Activated CD8-positive, alpha-beta T cell treated with anti-CD3 and anti-CD28 coated beads for 36 hours (primary cell): ENCODE data around the gene CDH13. TPM values are rescaled to one million over a fixed set of nuclear protein-coding genes. Genes with fewer than 3 reads are reported as not detected.

ENCODE experiments used
- ATAC-seq: fragments of 200-7000 bp; cut with Tn5 transposase; one replicate; pipeline ENCODE4 v1.10.0; 2021; ENCODE audit warnings: mild to moderate bottlenecking, moderate library complexity
- CTCF ChIA-PET: fragments of 350-600 bp; sonication (Branson Sonifier 250); formaldehyde crosslinking; loops from one replicate; lab custom pipeline; 2021; ENCODE audit warnings: antibody characterized with exemption; lab: Charles Lee
- POLR2A ChIA-PET: fragments of 350-600 bp; sonication (Branson Sonifier 250); formaldehyde crosslinking; loops from one replicate; lab custom pipeline; 2021; ENCODE audit warnings: antibody characterized with exemption; lab: Charles Lee
- DNase-seq: peaks from one replicate; pipeline ENCODE4 v3.0.0-alpha.2; 2020
- H3K27ac Mint-ChIP-seq: one replicate; pipeline ENCODE4 v1.8.0; 2021; ENCODE audit warnings: mild to moderate bottlenecking, mixed read lengths
- H3K27me3 Mint-ChIP-seq: one replicate; pipeline ENCODE4 v1.8.0; 2021; ENCODE audit warnings: mixed read lengths
- H3K36me3 Mint-ChIP-seq: one replicate; pipeline ENCODE4 v1.8.0; 2021; ENCODE audit warnings: low read depth, mixed read lengths
- H3K4me1 Mint-ChIP-seq: one replicate; pipeline ENCODE4 v1.8.0; 2021; ENCODE audit warnings: low read depth, mixed read lengths
- H3K4me3 Mint-ChIP-seq: one replicate; pipeline ENCODE4 v1.8.0; 2021; ENCODE audit warnings: mild to moderate bottlenecking, moderate library complexity, mixed read lengths
- H3K9me3 Mint-ChIP-seq: one replicate; pipeline ENCODE4 v1.8.0; 2021; ENCODE audit warnings: mixed read lengths
- intact Hi-C: fragments of 100-400 bp; cut with micrococcal nuclease; formaldehyde crosslinking; loops from one replicate; pipeline ENCODE4 v1.10.0; 2022
- total RNA-seq, 2 experiments: library from RNA; stranded (reverse); gene quantifications; one replicate each; pipeline ENCODE4 v1.2.3, GENCODE V29; 2021
- TF ChIP-seq, protein P1 (sequence below): fragments of 200-600 bp; IDR thresholded peaks from one replicate; pipeline ENCODE4 v1.8.0; 2022; ENCODE audit warnings: antibody characterized with exemption, mild to moderate bottlenecking

CDH13 gene
- not detected for total RNA-seq

- TF ChIP-seq, protein P1, sequence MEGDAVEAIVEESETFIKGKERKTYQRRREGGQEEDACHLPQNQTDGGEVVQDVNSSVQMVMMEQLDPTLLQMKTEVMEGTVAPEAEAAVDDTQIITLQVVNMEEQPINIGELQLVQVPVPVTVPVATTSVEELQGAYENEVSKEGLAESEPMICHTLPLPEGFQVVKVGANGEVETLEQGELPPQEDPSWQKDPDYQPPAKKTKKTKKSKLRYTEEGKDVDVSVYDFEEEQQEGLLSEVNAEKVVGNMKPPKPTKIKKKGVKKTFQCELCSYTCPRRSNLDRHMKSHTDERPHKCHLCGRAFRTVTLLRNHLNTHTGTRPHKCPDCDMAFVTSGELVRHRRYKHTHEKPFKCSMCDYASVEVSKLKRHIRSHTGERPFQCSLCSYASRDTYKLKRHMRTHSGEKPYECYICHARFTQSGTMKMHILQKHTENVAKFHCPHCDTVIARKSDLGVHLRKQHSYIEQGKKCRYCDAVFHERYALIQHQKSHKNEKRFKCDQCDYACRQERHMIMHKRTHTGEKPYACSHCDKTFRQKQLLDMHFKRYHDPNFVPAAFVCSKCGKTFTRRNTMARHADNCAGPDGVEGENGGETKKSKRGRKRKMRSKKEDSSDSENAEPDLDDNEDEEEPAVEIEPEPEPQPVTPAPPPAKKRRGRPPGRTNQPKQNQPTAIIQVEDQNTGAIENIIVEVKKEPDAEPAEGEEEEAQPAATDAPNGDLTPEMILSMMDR = no peak
- ChIA-PET CTCF (no interaction called here), POLR2A (no interaction called here)
- Mint-ChIP-seq H3K27ac (no peak within 1 kb of the TSS), H3K4me1 (no peaks in the 10 kb centered on the region), H3K36me3 (no peaks in the 10 kb centered on the region), H3K27me3 (peaks cover 49% of the 10 kb centered on the region), H3K9me3 (no peaks in the 10 kb centered on the region), H3K4me3 (no peak within 1 kb of the TSS)
- intact Hi-C loops = no loop called here
- no peak for ATAC-seq
- no peak for DNase-seq
Measured at GRCh38 chr16:82626791-82627261, at the start of gene CDH13. TSS of gene CDH13 (plus strand) at chr16:82626969.

- intact Hi-C loops = no loop called here
- H3K4me1 Mint-ChIP-seq = no peaks in the 10 kb centered on the region
- no peak for ATAC-seq
- CTCF ChIA-PET = no interaction called here
- no peak overlapping the region for H3K27ac Mint-ChIP-seq
- no peaks in the 10 kb centered on the region for H3K36me3 Mint-ChIP-seq
- peak; percentile 3 for DNase-seq
- no peaks in the 10 kb centered on the region for H3K9me3 Mint-ChIP-seq
- H3K27me3 Mint-ChIP-seq = no peaks in the 10 kb centered on the region
- TF ChIP-seq, protein P1 = no peak
- POLR2A ChIA-PET = no interaction called here
- H3K4me3 Mint-ChIP-seq = no peak overlapping the region
Measured at GRCh38 chr16:82580298-82580890, 46.4 kb upstream of the CDH13 start.

DNA sequence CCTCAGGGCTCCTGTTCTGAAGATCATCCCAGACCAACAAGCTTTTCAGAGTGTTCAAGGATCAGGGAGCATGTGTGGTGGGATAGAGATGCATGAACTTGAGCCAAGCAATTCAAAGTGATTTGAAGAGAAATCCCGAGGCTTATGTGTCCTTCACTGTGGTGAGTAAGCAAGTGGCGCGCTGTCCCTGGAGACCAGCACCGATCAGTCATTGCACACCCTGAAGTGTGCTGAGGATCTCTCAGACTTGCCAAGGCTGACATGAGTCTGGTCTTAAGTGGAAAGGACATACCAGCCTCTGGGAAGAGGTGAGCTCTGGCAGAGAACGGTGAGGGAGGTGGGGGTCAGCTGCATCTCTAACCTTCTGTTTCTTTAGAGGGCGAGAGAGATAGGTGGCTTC, 43.8 kb upstream of the CDH13 start:
- TF ChIP-seq, protein P1 = no peak
- Mint-ChIP-seq H3K4me3 (no peak overlapping the region), H3K27me3 (peaks cover 1% of the 10 kb centered on the region), H3K27ac (no peak overlapping the region), H3K9me3 (no peaks in the 10 kb centered on the region), H3K36me3 (no peaks in the 10 kb centered on the region), H3K4me1 (no peaks in the 10 kb centered on the region)
- POLR2A ChIA-PET = no interaction called here
- CTCF ChIA-PET = no interaction called here
- intact Hi-C loops = no loop called here
- DNase-seq (no peak), ATAC-seq (no peak)

DNA sequence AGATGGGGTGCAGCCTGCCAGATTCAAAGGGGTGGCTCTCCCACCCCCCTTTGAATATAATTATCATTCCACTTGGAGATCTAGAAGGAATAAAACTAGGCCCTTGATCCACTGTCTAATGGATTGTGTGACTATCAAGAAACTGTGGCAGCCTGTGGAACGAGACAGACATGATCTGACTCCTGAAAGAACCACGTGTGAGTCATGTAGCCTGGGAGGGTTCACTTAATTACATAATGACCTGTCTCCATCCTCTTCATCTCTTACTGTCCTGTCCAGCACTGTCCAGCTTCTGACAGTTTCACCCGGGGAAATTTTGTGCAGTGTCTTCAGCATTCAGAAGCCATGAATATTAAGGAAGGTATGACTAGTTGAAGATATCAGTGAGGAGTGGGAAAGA, 43.3 kb upstream of the CDH13 start:
- Mint-ChIP-seq H3K36me3 (no peaks in the 10 kb centered on the region), H3K4me1 (no peaks in the 10 kb centered on the region), H3K27me3 (peaks cover 1% of the 10 kb centered on the region), H3K9me3 (no peaks in the 10 kb centered on the region), H3K4me3 (no peak overlapping the region), H3K27ac (no peak overlapping the region)
- TF ChIP-seq, protein P1 = no peak
- ChIA-PET POLR2A (no interaction called here), CTCF (no interaction called here)
- intact Hi-C loops = no loop called here
- ATAC-seq (no peak), DNase-seq (no peak)

DNA sequence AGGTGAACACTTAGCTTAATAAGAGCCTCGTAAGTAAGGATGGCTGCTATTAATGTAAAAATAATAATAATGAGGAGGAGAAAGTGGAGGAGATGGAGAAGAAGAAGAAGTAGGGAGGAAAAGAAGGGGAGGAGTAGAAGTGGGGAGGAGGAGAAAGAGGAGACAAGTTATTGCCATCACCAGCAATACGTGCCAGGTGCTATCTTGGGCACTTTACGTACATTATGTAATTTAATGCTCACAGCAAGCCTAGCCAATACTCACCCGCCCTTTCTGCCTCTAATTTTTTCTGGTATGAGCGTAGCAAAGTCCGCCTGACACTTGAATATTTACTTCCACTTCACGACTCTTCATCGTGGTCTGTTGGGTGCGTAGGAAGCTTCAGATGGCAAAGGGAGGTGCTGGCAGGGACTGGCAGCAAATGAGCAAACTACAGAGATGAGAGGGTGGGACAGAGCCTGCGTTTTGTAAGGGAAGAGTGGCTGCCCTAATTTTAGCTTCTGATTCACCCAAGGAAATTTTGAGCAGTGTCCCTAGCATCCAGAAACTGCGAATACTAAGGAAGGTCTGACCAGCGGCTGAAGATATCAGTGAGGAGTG, 42.1 kb upstream of the CDH13 start:
- TF ChIP-seq, protein P1 = no peak
- intact Hi-C loops = no loop called here
- H3K4me3 Mint-ChIP-seq = no peak overlapping the region
- peaks cover 2% of the 10 kb centered on the region for H3K27me3 Mint-ChIP-seq
- no peaks in the 10 kb centered on the region for H3K36me3 Mint-ChIP-seq
- DNase-seq (no peak), ATAC-seq (no peak)
- ChIA-PET POLR2A (interaction anchor here (1.2 kb wide), 1 partner anchor 165 kb away, joined by 3 read pairs; no protein-coding TSS in a partner anchor), CTCF (no interaction called here)
- H3K9me3 Mint-ChIP-seq = no peaks in the 10 kb centered on the region
- no peak overlapping the region for H3K27ac Mint-ChIP-seq
- no peaks in the 10 kb centered on the region for H3K4me1 Mint-ChIP-seq
